GM23338 (cell line): Measurements from ENCODE around the gene DTD1. TPM values are rescaled to one million over a fixed set of nuclear protein-coding genes. Genes with fewer than 3 reads are reported as not detected.

Source experiments
- ATAC-seq: fragments of 200-7000 bp; cut with Tn5 transposase; 3 replicates; pipeline ENCODE4 v1.9.1; 2020
- DNase-seq: peaks from one replicate; pipeline ENCODE4 v3.0.0-alpha.2; 2015; ENCODE audit warnings: low spot score
- H2AFZ ChIP-seq: fragments of 200-600 bp; sonication (generic); 2 replicates; pipeline ENCODE4 v1.8.0; 2016; ENCODE audit warnings: antibody characterized with exemption, mild to moderate bottlenecking, moderate library complexity
- H3F3A ChIP-seq: fragments of 200-600 bp; sonication (generic); replicated peaks from 2 replicates; pipeline ENCODE4 v1.8.0; 2017; ENCODE audit warnings: antibody characterized with exemption, mixed run types, low read depth
- H3K27ac ChIP-seq: fragments of 200-600 bp; sonication (generic); 2 replicates; pipeline ENCODE4 v1.6.1; 2016; ENCODE audit warnings: low read depth
- H3K27me3 ChIP-seq: fragments of 200-600 bp; sonication (generic); 2 replicates; pipeline ENCODE4 v1.8.0; 2016; ENCODE audit warnings: mild to moderate bottlenecking, mixed run types, moderate library complexity; ENCODE audit not compliant: insufficient read depth
- H3K36me3 ChIP-seq: fragments of 200-600 bp; sonication (generic); 2 replicates; pipeline ENCODE4 v1.8.0; 2016; ENCODE audit warnings: mild to moderate bottlenecking; ENCODE audit not compliant: insufficient read depth
- H3K4me1 ChIP-seq: fragments of 200-600 bp; sonication (generic); 2 replicates; pipeline ENCODE4 v1.8.0; 2016; ENCODE audit warnings: mild to moderate bottlenecking, moderate library complexity; ENCODE audit not compliant: insufficient read depth
- H3K4me2 ChIP-seq: fragments of 200-600 bp; sonication (generic); 2 replicates; pipeline ENCODE4 v1.7.1; 2017; ENCODE audit warnings: mixed run types
- H3K4me3 ChIP-seq: fragments of 200-600 bp; sonication (generic); 2 replicates; pipeline ENCODE4 v1.6.1; 2016; ENCODE audit warnings: mixed run types
- H3K79me2 ChIP-seq: fragments of 200-600 bp; sonication (generic); replicated peaks from 2 replicates; pipeline ENCODE4 v1.8.0; 2017; ENCODE audit warnings: mild to moderate bottlenecking; ENCODE audit not compliant: insufficient read depth
- H3K9me2 ChIP-seq: fragments of 200-600 bp; sonication (generic); 2 replicates; pipeline ENCODE4 v1.8.0; 2017; ENCODE audit not compliant: insufficient read depth
- H4K20me1 ChIP-seq: fragments of 200-600 bp; sonication (generic); replicated peaks from 2 replicates; pipeline ENCODE4 v1.8.0; 2017; ENCODE audit warnings: mild to moderate bottlenecking; ENCODE audit not compliant: insufficient read depth
- H3K27ac Mint-ChIP-seq: 2 replicates; pipeline ENCODE4 v1.8.0; 2020; ENCODE audit warnings: inconsistent platforms, mild to moderate bottlenecking, moderate library complexity, mixed read lengths
- H3K27me3 Mint-ChIP-seq: 3 replicates; pipeline ENCODE4 v1.8.0; 2022; ENCODE audit warnings: low read depth, mild to moderate bottlenecking, moderate library complexity, mixed read lengths, inconsistent platforms; ENCODE audit not compliant: insufficient read depth, poor library complexity
- H3K36me3 Mint-ChIP-seq: 3 replicates; pipeline ENCODE4 v1.8.0; 2021; ENCODE audit warnings: low read depth, mild to moderate bottlenecking, inconsistent platforms, moderate library complexity, mixed read lengths
- H3K4me1 Mint-ChIP-seq: 3 replicates; pipeline ENCODE4 v1.8.0; 2020; ENCODE audit warnings: mild to moderate bottlenecking, inconsistent platforms, mixed read lengths
- H3K4me3 Mint-ChIP-seq: 3 replicates; pipeline ENCODE4 v1.8.0; 2021; ENCODE audit warnings: moderate library complexity, mild to moderate bottlenecking, inconsistent platforms, mixed read lengths
- H3K9me3 Mint-ChIP-seq: 3 replicates; pipeline ENCODE4 v1.8.0; 2020; ENCODE audit warnings: moderate library complexity, mild to moderate bottlenecking, inconsistent platforms, mixed read lengths
- CTCF ChIP-seq, 2 experiments: fragments of 200-600 bp in 1 of 2; sonication (generic) in 1 of 2; conservative IDR thresholded peaks; 2 replicates each; pipeline versions ENCODE4 v1.5.1 to v1.6.1; 2016 to 2017; ENCODE audit warnings: antibody characterized with exemption in 2 of 2, low read depth in 2 of 2, mild to moderate bottlenecking in 2 of 2, moderate library complexity in 1 of 2
- EZH2 ChIP-seq: fragments of 200-600 bp; sonication (generic); IDR thresholded peaks from one replicate; pipeline ENCODE4 v1.8.0; 2017; ENCODE audit warnings: antibody characterized with exemption, mild to moderate bottlenecking, low read depth; ENCODE audit not compliant: unreplicated experiment
- JUNB ChIP-seq: IDR thresholded peaks from one replicate; pipeline ENCODE4 v1.6.1; 2016; ENCODE audit warnings: antibody characterized with exemption; ENCODE audit not compliant: unreplicated experiment
- POLR2AphosphoS5 ChIP-seq: IDR thresholded peaks from 2 replicates; pipeline ENCODE4 v1.6.1; 2016; ENCODE audit warnings: antibody characterized with exemption, low read depth
- ZNF462 ChIP-seq: fragments of 250-450 bp; sonication (Bioruptor Pico); IDR thresholded peaks from 2 replicates; pipeline ENCODE4 v1.5.0; 2020; ENCODE audit warnings: mild to moderate bottlenecking, moderate library complexity
- polyA plus RNA-seq: library from polyadenylated mRNA; unstranded; fragments of >200 nt; fragmentation: Nextera tagmentation; extraction: Ambion mirVana; gene quantifications from 2 replicates; pipeline ENCODE4 v1.2.1, GENCODE V29; 2016
- total RNA-seq: library from RNA; depleted of rRNA; stranded (reverse); fragments of >200 nt; shearing (Covaris generic); gene quantifications from 2 replicates; pipeline ENCODE4 v1.2.3, GENCODE V29; 2014
- TF ChIP-seq, protein P1 (sequence below): IDR thresholded peaks from 2 replicates; pipeline ENCODE4 v1.6.1; 2016; ENCODE audit warnings: antibody characterized with exemption
- TF ChIP-seq, protein P2 (sequence below): IDR thresholded peaks from one replicate; pipeline ENCODE4 v1.6.1; 2018; ENCODE audit warnings: antibody characterized with exemption; ENCODE audit not compliant: unreplicated experiment

The DTD1 gene
- total and polyA plus RNA-seq, 2 experiments from 2014 or later = 69.8 to 74.0 TPM

DNA sequence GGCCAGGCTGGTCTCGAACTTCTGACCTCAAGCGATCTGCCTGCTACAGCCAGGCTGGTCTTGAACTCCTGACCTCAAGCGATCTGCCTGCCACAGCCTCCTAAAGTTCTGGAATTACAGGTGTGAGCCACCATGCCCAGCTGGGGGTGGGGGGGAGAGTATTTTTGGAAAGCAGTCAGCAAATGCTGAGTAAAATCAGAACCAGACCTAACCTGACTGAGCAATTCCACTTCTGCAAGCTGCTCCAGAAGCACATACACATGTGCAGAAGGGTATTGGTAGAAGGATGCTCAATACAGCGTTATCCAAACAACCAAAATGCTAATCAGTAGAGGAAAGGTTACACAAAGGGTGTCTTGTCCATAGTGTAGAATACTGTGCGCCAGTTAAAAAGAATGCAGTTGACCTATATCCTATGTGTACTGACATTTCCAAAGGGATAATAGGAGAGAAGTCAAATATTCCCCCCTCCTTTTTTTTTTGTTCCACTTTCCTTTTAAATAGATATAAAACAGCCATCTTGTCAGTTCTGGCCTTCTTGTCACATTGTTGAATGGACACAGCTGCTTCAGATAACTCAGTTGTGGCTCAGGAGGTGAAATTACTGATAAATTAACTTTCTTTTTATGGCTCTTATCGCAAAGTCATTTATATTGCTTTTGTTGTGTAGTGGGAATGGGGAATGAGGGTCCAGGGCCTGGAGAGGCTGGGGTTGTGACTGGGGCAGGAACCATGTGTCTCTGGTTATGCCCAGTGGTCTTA lies 74.6 kb downstream of the DTD1 start:
- Histone ChIP-seq H3K36me3 (no peaks in the 10 kb centered on the region), H3K4me3 (no peak overlapping the region), H3K4me2 (no peak overlapping the region), H3K79me2 (no peaks in the 10 kb centered on the region), H3K9me2 (no peaks in the 10 kb centered on the region), H4K20me1 (peaks cover 6% of the 10 kb centered on the region; the same call in 1 of the 2 replicates), H3F3A (no peaks in the 10 kb centered on the region), H3K27ac (no peak overlapping the region), H2AFZ (no peak overlapping the region), H3K4me1 (no peaks in the 10 kb centered on the region; the same call in 1 of the 2 replicates), H3K27me3 (no peaks in the 10 kb centered on the region)
- no peaks in the 10 kb centered on the region for H3K36me3 Mint-ChIP-seq
- no peak for ATAC-seq
- H3K27ac Mint-ChIP-seq = no peak overlapping the region
- H3K9me3 Mint-ChIP-seq = no peaks in the 10 kb centered on the region
- peaks cover 9% of the 10 kb centered on the region for H3K4me1 Mint-ChIP-seq
- DNase-seq = no peak
- H3K27me3 Mint-ChIP-seq = no peaks in the 10 kb centered on the region
- no peak overlapping the region for H3K4me3 Mint-ChIP-seq
- TF ChIP-seq, protein P1, sequence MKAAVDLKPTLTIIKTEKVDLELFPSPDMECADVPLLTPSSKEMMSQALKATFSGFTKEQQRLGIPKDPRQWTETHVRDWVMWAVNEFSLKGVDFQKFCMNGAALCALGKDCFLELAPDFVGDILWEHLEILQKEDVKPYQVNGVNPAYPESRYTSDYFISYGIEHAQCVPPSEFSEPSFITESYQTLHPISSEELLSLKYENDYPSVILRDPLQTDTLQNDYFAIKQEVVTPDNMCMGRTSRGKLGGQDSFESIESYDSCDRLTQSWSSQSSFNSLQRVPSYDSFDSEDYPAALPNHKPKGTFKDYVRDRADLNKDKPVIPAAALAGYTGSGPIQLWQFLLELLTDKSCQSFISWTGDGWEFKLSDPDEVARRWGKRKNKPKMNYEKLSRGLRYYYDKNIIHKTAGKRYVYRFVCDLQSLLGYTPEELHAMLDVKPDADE = no peak
- TF ChIP-seq EZH2 = no peak

DNA sequence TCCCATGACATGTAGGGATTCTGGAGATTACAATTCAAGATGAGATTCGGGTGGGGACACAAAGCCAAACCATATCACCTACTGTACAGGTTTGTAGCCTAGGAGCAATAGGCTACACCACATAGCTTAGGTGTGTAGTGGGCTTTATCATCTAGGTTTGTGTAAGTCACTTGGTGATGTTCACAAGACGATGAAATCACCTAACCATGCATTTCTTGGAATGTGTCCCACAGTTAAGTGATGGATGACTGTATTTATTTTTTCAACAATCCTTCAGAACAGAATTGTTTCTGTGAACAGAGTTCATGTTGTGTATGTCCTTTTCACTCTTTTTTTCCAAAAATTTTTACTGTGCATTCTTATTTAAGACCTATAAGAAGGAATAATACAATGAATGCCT lies 76.1 kb downstream of the DTD1 start:
- no peak for DNase-seq
- H3K9me3 Mint-ChIP-seq = no peaks in the 10 kb centered on the region
- TF ChIP-seq EZH2 (no peak), ZNF462 (CRISPR knock-in tag) (no peak), JUNB (no peak), CTCF (conservative IDR thresholded peaks at IDR 0.05; ENCODE audit: low read depth in 2 of 2) (no peak), POLR2AphosphoS5 (no peak)
- TF ChIP-seq, protein P2, sequence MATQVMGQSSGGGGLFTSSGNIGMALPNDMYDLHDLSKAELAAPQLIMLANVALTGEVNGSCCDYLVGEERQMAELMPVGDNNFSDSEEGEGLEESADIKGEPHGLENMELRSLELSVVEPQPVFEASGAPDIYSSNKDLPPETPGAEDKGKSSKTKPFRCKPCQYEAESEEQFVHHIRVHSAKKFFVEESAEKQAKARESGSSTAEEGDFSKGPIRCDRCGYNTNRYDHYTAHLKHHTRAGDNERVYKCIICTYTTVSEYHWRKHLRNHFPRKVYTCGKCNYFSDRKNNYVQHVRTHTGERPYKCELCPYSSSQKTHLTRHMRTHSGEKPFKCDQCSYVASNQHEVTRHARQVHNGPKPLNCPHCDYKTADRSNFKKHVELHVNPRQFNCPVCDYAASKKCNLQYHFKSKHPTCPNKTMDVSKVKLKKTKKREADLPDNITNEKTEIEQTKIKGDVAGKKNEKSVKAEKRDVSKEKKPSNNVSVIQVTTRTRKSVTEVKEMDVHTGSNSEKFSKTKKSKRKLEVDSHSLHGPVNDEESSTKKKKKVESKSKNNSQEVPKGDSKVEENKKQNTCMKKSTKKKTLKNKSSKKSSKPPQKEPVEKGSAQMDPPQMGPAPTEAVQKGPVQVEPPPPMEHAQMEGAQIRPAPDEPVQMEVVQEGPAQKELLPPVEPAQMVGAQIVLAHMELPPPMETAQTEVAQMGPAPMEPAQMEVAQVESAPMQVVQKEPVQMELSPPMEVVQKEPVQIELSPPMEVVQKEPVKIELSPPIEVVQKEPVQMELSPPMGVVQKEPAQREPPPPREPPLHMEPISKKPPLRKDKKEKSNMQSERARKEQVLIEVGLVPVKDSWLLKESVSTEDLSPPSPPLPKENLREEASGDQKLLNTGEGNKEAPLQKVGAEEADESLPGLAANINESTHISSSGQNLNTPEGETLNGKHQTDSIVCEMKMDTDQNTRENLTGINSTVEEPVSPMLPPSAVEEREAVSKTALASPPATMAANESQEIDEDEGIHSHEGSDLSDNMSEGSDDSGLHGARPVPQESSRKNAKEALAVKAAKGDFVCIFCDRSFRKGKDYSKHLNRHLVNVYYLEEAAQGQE = no peak

More for the DNA sequence above, 76.1 kb downstream of the DTD1 start:
- Mint-ChIP-seq H3K27me3 (no peaks in the 10 kb centered on the region), H3K4me1 (peaks cover 12% of the 10 kb centered on the region), H3K36me3 (no peaks in the 10 kb centered on the region), H3K27ac (no peak overlapping the region), H3K4me3 (no peak overlapping the region)
- Histone ChIP-seq H3K27me3 (no peaks in the 10 kb centered on the region), H4K20me1 (peaks cover 2% of the 10 kb centered on the region; the same call in 1 of the 2 replicates), H3K36me3 (no peaks in the 10 kb centered on the region), H3K4me2 (no peak overlapping the region), H3K9me2 (no peaks in the 10 kb centered on the region), H3K4me1 (no peaks in the 10 kb centered on the region; the same call in 1 of the 2 replicates), H3K4me3 (no peak overlapping the region), H3K27ac (no peak overlapping the region), H3F3A (no peaks in the 10 kb centered on the region), H2AFZ (no peak overlapping the region), H3K79me2 (no peaks in the 10 kb centered on the region)
- ATAC-seq = no peak
